GM12878 (cell line): ENCODE data around the gene ZDHHC11. TPM values are rescaled to one million over a fixed set of nuclear protein-coding genes. Genes with fewer than 3 reads are reported as not detected.

Source experiments
- ATAC-seq: fragments of 200-7000 bp; cut with Tn5 transposase; 3 replicates; pipeline ENCODE4 v1.9.1; 2020; ENCODE audit warnings: mild to moderate bottlenecking, moderate library complexity
- BruUV-seq: library from RNA; stranded (reverse); fragments of 400-500 nt; replicated peaks from 2 replicates; lab custom pipeline; 2021; lab: Mats Ljungman, UMichigan
- CTCF ChIA-PET: fragments of 300-600 bp; sonication (Branson Sonifier 250); formaldehyde crosslinking; extraction: SDS; loops from one replicate; lab custom pipeline; 2021; ENCODE audit warnings: inconsistent platforms; lab: Yijun Ruan, JAX
- POLR2A ChIA-PET: fragments of 350-600 bp; formaldehyde crosslinking; extraction: SDS; loops from one replicate; lab custom pipeline; 2021; ENCODE audit warnings: inconsistent platforms; lab: Charles Lee
- RAD21 ChIA-PET: fragments of 300-600 bp; sonication (Branson Sonifier 250); formaldehyde crosslinking; loops from one replicate; lab custom pipeline; 2023; ENCODE audit warnings: antibody characterized with exemption; ENCODE audit not compliant: unreplicated experiment; lab: Charles Lee
- SMC1A ChIA-PET: fragments of 300-600 bp; sonication (Branson Sonifier 250); formaldehyde crosslinking; loops from one replicate; lab custom pipeline; 2023; ENCODE audit not compliant: unreplicated experiment, uncharacterized antibody; lab: Charles Lee
- DNase-seq: peaks from one replicate; pipeline ENCODE4 v3.0.0-alpha.2; 2011; ENCODE audit warnings: low read depth, low spot score
- FAIRE-seq: peaks from 3 replicates; lab custom pipeline; 2011; peaks lifted over from hg19 to GRCh38; lab: Jason Lieb, UNC
- H2AFZ ChIP-seq: 2 replicates; pipeline ENCODE4 v1.6.0; 2011; ENCODE audit warnings: low read depth, low read length, control low read depth; ENCODE audit not compliant: control insufficient read depth
- H3K27ac ChIP-seq: 2 replicates; pipeline ENCODE4 v1.5.1; 2011; ENCODE audit warnings: control low read depth; ENCODE audit not compliant: control insufficient read depth, insufficient read depth
- H3K27me3 ChIP-seq, 2 experiments: replicated peaks in 1 of 2; 2 replicates each; pipeline versions ENCODE4 v1.6.0 to v1.6.1; 2011; ENCODE audit warnings: low read length in 1 of 2; ENCODE audit not compliant: control insufficient read depth in 2 of 2, insufficient read depth in 2 of 2
- H3K36me3 ChIP-seq, 2 experiments: 2 replicates each; pipeline ENCODE4 v1.5.1; 2011; ENCODE audit warnings: low read length in 1 of 2; ENCODE audit not compliant: control insufficient read depth in 2 of 2, insufficient read depth in 2 of 2
- H3K4me1 ChIP-seq: 2 replicates; pipeline ENCODE4 v1.6.1; 2011; ENCODE audit warnings: mild to moderate bottlenecking, low read length, moderate library complexity, mixed read lengths; ENCODE audit not compliant: control insufficient read depth, insufficient read depth
- H3K4me2 ChIP-seq: 2 replicates; pipeline ENCODE4 v1.6.0; 2011; ENCODE audit warnings: control low read depth; ENCODE audit not compliant: control insufficient read depth, insufficient read depth
- H3K4me3 ChIP-seq: fragments of 200-600 bp; sonication (generic); 2 replicates; pipeline ENCODE4 v1.5.1; 2016
- H3K79me2 ChIP-seq: 2 replicates; pipeline ENCODE4 v1.6.0; 2011; ENCODE audit warnings: low read length; ENCODE audit not compliant: control insufficient read depth, insufficient read depth
- H3K9ac ChIP-seq: 2 replicates; pipeline ENCODE4 v1.8.0; 2011; ENCODE audit warnings: low read length, control low read depth, mixed read lengths; ENCODE audit not compliant: control insufficient read depth, insufficient read depth
- H3K9me3 ChIP-seq: replicated peaks from 3 replicates; pipeline ENCODE4 v1.5.1; 2011; ENCODE audit warnings: mild to moderate bottlenecking, low read length; ENCODE audit not compliant: control insufficient read depth, insufficient read depth
- H4K20me1 ChIP-seq: 2 replicates; pipeline ENCODE4 v1.6.0; 2011; ENCODE audit not compliant: control insufficient read depth, insufficient read depth
- SUPT20H ChIP-seq: IDR thresholded peaks from 2 replicates; pipeline ENCODE4 v1.6.1; 2011; ENCODE audit warnings: low read depth, mild to moderate bottlenecking, low read length, moderate library complexity, borderline replicate concordance; ENCODE audit not compliant: control insufficient read depth
- ZNF384 ChIP-seq: IDR thresholded peaks from 2 replicates; pipeline ENCODE4 v1.6.1; 2012; ENCODE audit warnings: low read depth, mild to moderate bottlenecking, low read length, improper control_type of control experiment, borderline replicate concordance
- whole genome bisulfite sequencing: methylation state at CpG from one replicate; pipeline ENCODE4 v1.1.6; 2016; ENCODE audit warnings: low lambda C conversion rate; ENCODE audit not compliant: insufficient replicate concordance, insufficient coverage; ENCODE audit errors: missing lambda C conversion rate; 5-methylcytosine and 5-hydroxymethylcytosine counted together
- in situ Hi-C: fragments of 300-500 bp; cut with MboI; formaldehyde crosslinking; loops from 9 replicates; pipeline ENCODE4 v1.14.3; 2018; ENCODE audit warnings: mixed read lengths
- intact Hi-C: fragments of 100-400 bp; cut with micrococcal nuclease; formaldehyde crosslinking; loops from one replicate; pipeline ENCODE4 v1.14.2; 2022; ENCODE audit not compliant: unreplicated experiment
- polyA plus RNA-seq, 11 experiments: library from polyadenylated mRNA; depleted of rRNA in 4 of 11; unstranded in 6 of 11; stranded (reverse) in 5 of 11; fragments of >200 nt; fragmentation: Nextera tagmentation in 4 of 11; fragmentation: Illumina TruSeq in 1 of 11; extraction: Ambion mirVana in 4 of 11; extraction: Trizol in 1 of 11; gene quantifications; 1 replicate in 1 of 11; 2 replicates in 10 of 11; pipeline versions ENCODE4 v1.2.1 to v1.2.3, GENCODE V29; 2011 to 2016; ENCODE audit warnings: inconsistent platforms in 2 of 11, missing spikeins in 2 of 11, low read depth in 1 of 11
- total RNA-seq, 4 experiments: library from RNA; depleted of rRNA in 3 of 4; stranded (reverse); fragments of >200 nt in 3 of 4; fragmentation: Illumina TruSeq in 1 of 4; extraction: Trizol in 1 of 4; gene quantifications; 2 replicates each; pipeline versions ENCODE4 v1.2.1 to v1.2.3, GENCODE V29; 2013 to 2021
- TF ChIP-seq, protein P1 (sequence below): fragments of 150-350 bp; IDR thresholded peaks from 2 replicates; pipeline ENCODE4 v1.6.1; 2016; ENCODE audit warnings: low read depth, low read length
- TF ChIP-seq, protein P2 (sequence below): fragments of 450-650 bp; IDR thresholded peaks from 2 replicates; pipeline ENCODE4 v1.6.1; 2017; ENCODE audit warnings: low read depth, mild to moderate bottlenecking, moderate library complexity
- TF ChIP-seq, protein P3 (sequence below): fragments of 150-350 bp; IDR thresholded peaks from 2 replicates; pipeline ENCODE4 v1.6.1; 2014; ENCODE audit warnings: mild to moderate bottlenecking, low read depth, low read length
- TF ChIP-seq, protein P4 (sequence below): IDR thresholded peaks from 2 replicates; pipeline ENCODE4 v1.6.1; 2012; ENCODE audit warnings: low read length, inconsistent platforms

ZDHHC11 gene
- total and polyA plus RNA-seq, 10 of the 15 experiments (the other 5 are each of a cell fraction or from before 2014, with no cell fraction given) = 0.04 to 1.4 (median 0.30) TPM

DNA sequence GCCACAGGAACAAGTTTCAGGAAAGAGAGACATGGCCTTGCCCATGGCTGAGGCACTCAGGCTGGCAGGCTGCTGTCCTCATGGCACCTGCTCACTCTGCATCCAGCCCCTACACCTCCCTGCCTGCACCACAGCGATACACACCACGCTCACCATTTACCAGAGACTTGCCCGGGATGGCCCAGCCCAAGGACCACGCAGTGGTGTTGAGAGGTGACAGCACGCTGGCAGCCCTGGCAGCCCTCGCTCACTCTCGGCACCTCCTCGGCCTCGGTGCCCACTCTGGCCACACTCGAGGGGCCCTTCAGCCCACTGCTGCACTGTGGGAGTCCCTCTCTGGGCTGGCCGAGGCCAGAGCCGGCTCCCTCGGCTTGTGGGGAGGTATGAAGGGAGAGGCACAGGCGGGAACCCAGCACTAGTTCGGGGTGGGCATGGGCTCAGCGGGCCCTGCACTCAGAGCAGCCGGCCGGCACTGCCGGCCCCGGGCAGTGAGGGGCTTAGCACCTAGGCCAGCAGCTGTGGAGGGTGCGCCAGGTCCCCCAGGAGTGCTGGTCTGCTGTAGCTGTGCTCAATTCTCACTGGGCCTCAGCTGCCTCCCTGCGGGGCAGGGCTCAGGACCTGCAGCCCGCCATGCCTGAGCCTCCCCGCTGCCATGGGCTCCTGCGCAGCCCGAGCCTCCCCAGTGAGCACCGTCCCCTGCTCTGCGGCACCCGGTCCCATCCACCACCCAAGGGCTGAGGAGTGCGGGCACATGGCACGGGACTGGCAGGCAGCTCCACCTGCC is 86.6 kb downstream of the ZDHHC11 start (continued):
- TF ChIP-seq, protein P1, sequence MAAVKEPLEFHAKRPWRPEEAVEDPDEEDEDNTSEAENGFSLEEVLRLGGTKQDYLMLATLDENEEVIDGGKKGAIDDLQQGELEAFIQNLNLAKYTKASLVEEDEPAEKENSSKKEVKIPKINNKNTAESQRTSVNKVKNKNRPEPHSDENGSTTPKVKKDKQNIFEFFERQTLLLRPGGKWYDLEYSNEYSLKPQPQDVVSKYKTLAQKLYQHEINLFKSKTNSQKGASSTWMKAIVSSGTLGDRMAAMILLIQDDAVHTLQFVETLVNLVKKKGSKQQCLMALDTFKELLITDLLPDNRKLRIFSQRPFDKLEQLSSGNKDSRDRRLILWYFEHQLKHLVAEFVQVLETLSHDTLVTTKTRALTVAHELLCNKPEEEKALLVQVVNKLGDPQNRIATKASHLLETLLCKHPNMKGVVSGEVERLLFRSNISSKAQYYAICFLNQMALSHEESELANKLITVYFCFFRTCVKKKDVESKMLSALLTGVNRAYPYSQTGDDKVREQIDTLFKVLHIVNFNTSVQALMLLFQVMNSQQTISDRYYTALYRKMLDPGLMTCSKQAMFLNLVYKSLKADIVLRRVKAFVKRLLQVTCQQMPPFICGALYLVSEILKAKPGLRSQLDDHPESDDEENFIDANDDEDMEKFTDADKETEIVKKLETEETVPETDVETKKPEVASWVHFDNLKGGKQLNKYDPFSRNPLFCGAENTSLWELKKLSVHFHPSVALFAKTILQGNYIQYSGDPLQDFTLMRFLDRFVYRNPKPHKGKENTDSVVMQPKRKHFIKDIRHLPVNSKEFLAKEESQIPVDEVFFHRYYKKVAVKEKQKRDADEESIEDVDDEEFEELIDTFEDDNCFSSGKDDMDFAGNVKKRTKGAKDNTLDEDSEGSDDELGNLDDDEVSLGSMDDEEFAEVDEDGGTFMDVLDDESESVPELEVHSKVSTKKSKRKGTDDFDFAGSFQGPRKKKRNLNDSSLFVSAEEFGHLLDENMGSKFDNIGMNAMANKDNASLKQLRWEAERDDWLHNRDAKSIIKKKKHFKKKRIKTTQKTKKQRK = no peak

DNA sequence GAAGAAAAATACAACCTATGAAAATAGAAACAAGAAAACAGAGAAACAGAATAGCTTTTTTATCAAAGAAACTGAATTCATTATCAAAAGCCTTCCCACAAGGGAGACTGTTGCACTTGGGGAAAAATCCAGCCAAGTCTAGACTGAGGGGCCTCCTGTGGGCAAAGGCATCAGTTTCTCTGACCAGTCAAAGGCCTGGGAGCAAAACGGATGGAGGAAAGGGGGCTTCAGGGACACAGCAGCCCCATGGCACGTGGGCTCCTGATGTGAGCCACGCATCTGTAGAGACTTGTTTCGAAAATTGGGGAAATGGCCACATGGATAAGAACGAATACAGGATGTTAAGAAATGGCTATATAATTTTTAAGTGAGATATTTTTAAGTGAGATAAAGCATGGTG is 87.4 kb downstream of the ZDHHC11 start:
- Histone ChIP-seq H3K4me1 (no peaks in the 10 kb centered on the region), H2AFZ (no peak overlapping the region), H3K27me3 (no peaks in the 10 kb centered on the region), H4K20me1 (no peaks in the 10 kb centered on the region), H3K36me3 (no peaks in the 10 kb centered on the region), H3K4me2 (no peak overlapping the region), H3K9ac (no peak overlapping the region), H3K79me2 (no peaks in the 10 kb centered on the region), H3K27ac (no peak overlapping the region), H3K9me3 (no peaks in the 10 kb centered on the region; the same call in 2 of the 3 replicates), H3K4me3 (no peak overlapping the region)
- FAIRE-seq = no peak
- in situ Hi-C loops (no loop called here), intact Hi-C loops (no loop called here)
- ChIA-PET SMC1A (no interaction called here), RAD21 (no interaction called here), CTCF (no interaction called here), POLR2A (no interaction called here)
- BruUV-seq = no TSS peak
- no peak for ATAC-seq
- DNase-seq = no peak
- WGBS = 16% methylated on average over 5 of the region's 5 CpGs
- TF ChIP-seq, protein P2, sequence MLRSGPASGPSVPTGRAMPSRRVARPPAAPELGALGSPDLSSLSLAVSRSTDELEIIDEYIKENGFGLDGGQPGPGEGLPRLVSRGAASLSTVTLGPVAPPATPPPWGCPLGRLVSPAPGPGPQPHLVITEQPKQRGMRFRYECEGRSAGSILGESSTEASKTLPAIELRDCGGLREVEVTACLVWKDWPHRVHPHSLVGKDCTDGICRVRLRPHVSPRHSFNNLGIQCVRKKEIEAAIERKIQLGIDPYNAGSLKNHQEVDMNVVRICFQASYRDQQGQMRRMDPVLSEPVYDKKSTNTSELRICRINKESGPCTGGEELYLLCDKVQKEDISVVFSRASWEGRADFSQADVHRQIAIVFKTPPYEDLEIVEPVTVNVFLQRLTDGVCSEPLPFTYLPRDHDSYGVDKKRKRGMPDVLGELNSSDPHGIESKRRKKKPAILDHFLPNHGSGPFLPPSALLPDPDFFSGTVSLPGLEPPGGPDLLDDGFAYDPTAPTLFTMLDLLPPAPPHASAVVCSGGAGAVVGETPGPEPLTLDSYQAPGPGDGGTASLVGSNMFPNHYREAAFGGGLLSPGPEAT = no peak
- TF ChIP-seq, protein P3, sequence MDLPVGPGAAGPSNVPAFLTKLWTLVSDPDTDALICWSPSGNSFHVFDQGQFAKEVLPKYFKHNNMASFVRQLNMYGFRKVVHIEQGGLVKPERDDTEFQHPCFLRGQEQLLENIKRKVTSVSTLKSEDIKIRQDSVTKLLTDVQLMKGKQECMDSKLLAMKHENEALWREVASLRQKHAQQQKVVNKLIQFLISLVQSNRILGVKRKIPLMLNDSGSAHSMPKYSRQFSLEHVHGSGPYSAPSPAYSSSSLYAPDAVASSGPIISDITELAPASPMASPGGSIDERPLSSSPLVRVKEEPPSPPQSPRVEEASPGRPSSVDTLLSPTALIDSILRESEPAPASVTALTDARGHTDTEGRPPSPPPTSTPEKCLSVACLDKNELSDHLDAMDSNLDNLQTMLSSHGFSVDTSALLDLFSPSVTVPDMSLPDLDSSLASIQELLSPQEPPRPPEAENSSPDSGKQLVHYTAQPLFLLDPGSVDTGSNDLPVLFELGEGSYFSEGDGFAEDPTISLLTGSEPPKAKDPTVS = no peak
- TF ChIP-seq, protein P4, sequence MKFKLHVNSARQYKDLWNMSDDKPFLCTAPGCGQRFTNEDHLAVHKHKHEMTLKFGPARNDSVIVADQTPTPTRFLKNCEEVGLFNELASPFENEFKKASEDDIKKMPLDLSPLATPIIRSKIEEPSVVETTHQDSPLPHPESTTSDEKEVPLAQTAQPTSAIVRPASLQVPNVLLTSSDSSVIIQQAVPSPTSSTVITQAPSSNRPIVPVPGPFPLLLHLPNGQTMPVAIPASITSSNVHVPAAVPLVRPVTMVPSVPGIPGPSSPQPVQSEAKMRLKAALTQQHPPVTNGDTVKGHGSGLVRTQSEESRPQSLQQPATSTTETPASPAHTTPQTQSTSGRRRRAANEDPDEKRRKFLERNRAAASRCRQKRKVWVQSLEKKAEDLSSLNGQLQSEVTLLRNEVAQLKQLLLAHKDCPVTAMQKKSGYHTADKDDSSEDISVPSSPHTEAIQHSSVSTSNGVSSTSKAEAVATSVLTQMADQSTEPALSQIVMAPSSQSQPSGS = no peak
- TF ChIP-seq, protein P1 = no peak
- TF ChIP-seq SUPT20H (no peak), ZNF384 (no peak)
